DMS79 (cell line): ENCODE measurements around the gene ENPP3.

Source experiments
- DNase-seq: peaks from one replicate; lab custom pipeline; 2025; lab: John Stamatoyannopoulos, UW

The ENPP3 gene

GRCh38 chr6:131636880-131637792, at the start of gene ENPP3:
ENPP3 (plus strand) TSS chr6:131637302; CDS start chr6:131637385, 83 bp downstream.
- DNase-seq: no peak

GRCh38 chr6:131587909-131588308, 49.2 kb upstream of the ENPP3 start:
- no peak for DNase-seq

- no peak for DNase-seq
Observed at GRCh38 chr6:131588643-131589042, 48.5 kb upstream of the ENPP3 start.

- DNase-seq: no peak
Observed at GRCh38 chr6:131592935-131593334, 44.2 kb upstream of the ENPP3 start.

GRCh38 chr6:131594074-131594473, 43.0 kb upstream of the ENPP3 start:
- DNase-seq: no peak

GRCh38 chr6:131597446-131597845, 39.7 kb upstream of the ENPP3 start:
- no peak for DNase-seq

- DNase-seq: no peak
Observed at GRCh38 chr6:131600716-131601115, 36.4 kb upstream of the ENPP3 start.

GRCh38 chr6:131602781-131603312, 34.3 kb upstream of the ENPP3 start:
- no peak for DNase-seq

GRCh38 chr6:131613296-131613925, 23.7 kb upstream of the ENPP3 start:
- DNase-seq: no peak

- DNase-seq: no peak
Observed at GRCh38 chr6:131615275-131615674, 21.8 kb upstream of the ENPP3 start.

GRCh38 chr6:131627724-131628682, 9.1 kb upstream of the ENPP3 start, which contains the start of gene MED23:
MED23 (minus strand) TSS chr6:131628242; CDS start chr6:131628049, 193 bp downstream.
- peak; percentile 80 for DNase-seq

GRCh38 chr6:131628726-131629125, 8.4 kb upstream of the ENPP3 start:
- no peak for DNase-seq

- peak; percentile 42 for DNase-seq
Observed at GRCh38 chr6:131629651-131630050, 7.5 kb upstream of the ENPP3 start.

GRCh38 chr6:131631625-131632289, 5.3 kb upstream of the ENPP3 start:
- DNase-seq: no peak

- DNase-seq: peak; percentile 82
Observed at GRCh38 chr6:131635384-131636340, 1.4 kb upstream of the ENPP3 start.

- no peak for DNase-seq
Observed at GRCh38 chr6:131638013-131638412, 911 bp downstream of the ENPP3 start.

GRCh38 chr6:131640100-131640499, 3.0 kb downstream of the ENPP3 start:
- DNase-seq: no peak

- DNase-seq: no peak
Observed at GRCh38 chr6:131640576-131640975, 3.5 kb downstream of the ENPP3 start.

GRCh38 chr6:131641554-131641953, 4.5 kb downstream of the ENPP3 start:
- no peak for DNase-seq

- no peak for DNase-seq
Observed at GRCh38 chr6:131642565-131642964, 5.5 kb downstream of the ENPP3 start.
